ENCODE data around the gene LRMDA. TPM values are rescaled to one million over a fixed set of nuclear protein-coding genes. Genes with fewer than 3 reads are reported as not detected.

The LRMDA gene
- total RNA-seq, 3 donors from 2014 or later, result 9.4 to 14.9 (median 10.3) TPM

- intact Hi-C loops (cut with DNase I, micrococcal nuclease), result no loop called here
- TF ChIP-seq CTCF (IDR thresholded peaks at IDR 0.05), result no peak
- DNase-seq (peak in 1 of 3 donors; percentile 33), ATAC-seq (peak; percentile 77)
- H3K9me3 ChIP-seq, result no peaks in the 10 kb centered on the region
- peaks cover 17% of the 10 kb centered on the region for H3K4me1 ChIP-seq (ENCODE audit: low read depth)
- no peaks in the 10 kb centered on the region for H3K36me3 ChIP-seq (ENCODE audit: low read depth)
- no peak overlapping the region for H3K4me3 ChIP-seq
These were observed 650.8 kb downstream of the LRMDA start for GRCh38 chr10:76082232-76082631.

- DNase-seq, result peak in 1 of 3 donors; percentile 12
- intact Hi-C loops (cut with DNase I, micrococcal nuclease), result no loop called here
- Histone ChIP-seq H3K4me1 (ENCODE audit: low read depth) (peaks cover 19% of the 10 kb centered on the region), H3K36me3 (ENCODE audit: low read depth) (no peaks in the 10 kb centered on the region), H3K4me3 (no peak overlapping the region), H3K9me3 (no peaks in the 10 kb centered on the region)
- ATAC-seq, result peak; percentile 81
- no peak for TF ChIP-seq CTCF (IDR thresholded peaks at IDR 0.05)
These were observed 651.5 kb downstream of the LRMDA start for GRCh38 chr10:76082956-76083355.

GRCh38 chr10:76085002-76085816 is 653.8 kb downstream of the LRMDA start:
- Histone ChIP-seq H3K4me1 (ENCODE audit: low read depth) (peaks cover 19% of the 10 kb centered on the region), H3K36me3 (ENCODE audit: low read depth) (no peaks in the 10 kb centered on the region), H3K9me3 (no peaks in the 10 kb centered on the region), H3K4me3 (no peak overlapping the region)
- intact Hi-C loops (cut with DNase I, micrococcal nuclease), result no loop called here
- no peak for DNase-seq
- ATAC-seq, result no peak
- TF ChIP-seq CTCF (IDR thresholded peaks at IDR 0.05), result no peak

- Histone ChIP-seq H3K4me1 (ENCODE audit: low read depth) (peaks cover 19% of the 10 kb centered on the region), H3K9me3 (no peaks in the 10 kb centered on the region), H3K4me3 (no peak overlapping the region), H3K36me3 (ENCODE audit: low read depth) (no peaks in the 10 kb centered on the region)
- ATAC-seq (no peak), DNase-seq (no peak)
- no peak for TF ChIP-seq CTCF (IDR thresholded peaks at IDR 0.05)
- intact Hi-C loops (cut with DNase I, micrococcal nuclease), result no loop called here
These were observed 654.4 kb downstream of the LRMDA start for GRCh38 chr10:76085817-76086167.

GRCh38 chr10:76086170-76086760 is 654.8 kb downstream of the LRMDA start:
- no peak for DNase-seq
- intact Hi-C loops (cut with DNase I, micrococcal nuclease), result no loop called here

More at GRCh38 chr10:76086170-76086760, 654.8 kb downstream of the LRMDA start:
- TF ChIP-seq CTCF (IDR thresholded peaks at IDR 0.05), result no peak
- ATAC-seq, result no peak
- Histone ChIP-seq H3K9me3 (no peaks in the 10 kb centered on the region), H3K36me3 (ENCODE audit: low read depth) (no peaks in the 10 kb centered on the region), H3K4me1 (ENCODE audit: low read depth) (peaks cover 16% of the 10 kb centered on the region), H3K4me3 (no peak overlapping the region)

Data from mucosa of descending colon (tissue), 3 donors.